Testis (tissue), 2 donors: Measurements from ENCODE around the gene RAMACL.

ENCODE experiments used
- CTCF ChIP-seq, 3 experiments: fragments of 450-650 bp in 2 of 3; fragments of 200-600 bp in 1 of 3; sonication (generic) in 1 of 3; IDR thresholded peaks; one replicate each; pipeline ENCODE4 v1.5.1; 2016 to 2019; ENCODE audit warnings: antibody characterized with exemption in 3 of 3, mild to moderate bottlenecking in 2 of 3, moderate library complexity in 1 of 3
- POLR2A ChIP-seq: fragments of 450-650 bp; IDR thresholded peaks from one replicate; pipeline ENCODE4 v1.6.1; 2017; ENCODE audit warnings: antibody characterized with exemption, mild to moderate bottlenecking, moderate library complexity

- no peak for TF ChIP-seq CTCF (IDR thresholded peaks at IDR 0.05)
- TF ChIP-seq POLR2A, result no peak
Measured at GRCh38 chr6:166572370-166573261, 13.9 kb downstream of the RAMACL start.
